NCI-H2029 treated with DMSO at 0.1 percent for 48 hours (cell line): ENCODE results near the gene SFT2D1.
A peak's percentile ranks its signal among the peaks of the same experiment; 100 is the strongest.
"Not testable (repeated sequence)": the region's sequence is repeated elsewhere in the genome, so short reads cannot be mapped to it uniquely, and the experiment has no call there.

Source experiments
- DNase-seq: peaks from one replicate; lab custom pipeline; 2025; lab: John Stamatoyannopoulos, UW

SFT2D1 gene

GRCh38 chr6:166364456-166364855, 22.1 kb upstream of the SFT2D1 start:
- no peak for DNase-seq

- not testable (repeated sequence) for DNase-seq
These were observed 20.1 kb upstream of the SFT2D1 start for GRCh38 chr6:166362427-166362826.

GRCh38 chr6:166361077-166361429, 18.7 kb upstream of the SFT2D1 start:
- DNase-seq, result no peak

- DNase-seq, result no peak
These were observed 18.1 kb upstream of the SFT2D1 start for GRCh38 chr6:166360243-166361076.

GRCh38 chr6:166355552-166355951, 13.2 kb upstream of the SFT2D1 start:
- DNase-seq, result no peak

GRCh38 chr6:166354965-166355364, 12.6 kb upstream of the SFT2D1 start:
- no peak for DNase-seq

- DNase-seq, result no peak
These were observed 11.8 kb upstream of the SFT2D1 start for GRCh38 chr6:166354143-166354542.

- DNase-seq, result no peak
These were observed 11.2 kb upstream of the SFT2D1 start for GRCh38 chr6:166353507-166353906.

GRCh38 chr6:166352923-166353322, 10.6 kb upstream of the SFT2D1 start:
- DNase-seq, result no peak

GRCh38 chr6:166351715-166352285, 9.5 kb upstream of the SFT2D1 start:
- peak; percentile 9 for DNase-seq

GRCh38 chr6:166348305-166348949, 6.1 kb upstream of the SFT2D1 start:
- DNase-seq, result no peak

GRCh38 chr6:166346965-166347364, 4.6 kb upstream of the SFT2D1 start:
- DNase-seq, result no peak

GRCh38 chr6:166346449-166346848, 4.1 kb upstream of the SFT2D1 start:
- DNase-seq, result no peak

- DNase-seq, result not testable (repeated sequence)
These were observed 3.3 kb upstream of the SFT2D1 start for GRCh38 chr6:166345672-166346071.

- DNase-seq, result not testable (repeated sequence)
These were observed 2.6 kb upstream of the SFT2D1 start for GRCh38 chr6:166344921-166345320.

GRCh38 chr6:166344240-166344639, 1.9 kb upstream of the SFT2D1 start:
- no peak for DNase-seq

GRCh38 chr6:166343150-166343487, 774 bp upstream of the SFT2D1 start:
- DNase-seq, result no peak

- no peak for DNase-seq
These were observed 382 bp downstream of the SFT2D1 start for GRCh38 chr6:166341977-166342348.

- DNase-seq, result no peak
These were observed 881 bp downstream of the SFT2D1 start for GRCh38 chr6:166341464-166341863.

- no peak for DNase-seq
These were observed 3.5 kb downstream of the SFT2D1 start for GRCh38 chr6:166338854-166339253.

GRCh38 chr6:166336847-166337246, 5.5 kb downstream of the SFT2D1 start:
- DNase-seq, result no peak

GRCh38 chr6:166335378-166336302, 6.7 kb downstream of the SFT2D1 start:
- DNase-seq, result no peak
